Dermis microvascular lymphatic vessel endothelial cell (primary cell): Measurements from ENCODE around the gene ICAM1. TPM values are rescaled to one million over a fixed set of nuclear protein-coding genes. Genes with fewer than 3 reads are reported as not detected.
"Not testable (repeated sequence)": the region's sequence is repeated elsewhere in the genome, so short reads cannot be mapped to it uniquely, and the experiment has no call there.

Experiments used
- DNase-seq, 2 donors: peaks; one replicate each; pipeline versions ENCODE4 v3.0.0 to v3.0.0-alpha.2; 2010; ENCODE audit warnings: low read depth in 2 of 2
- total RNA-seq: library from RNA; depleted of rRNA; stranded (reverse); fragments of >200 nt; gene quantifications from 2 replicates; pipeline ENCODE4 v1.2.1, GENCODE V29; 2014

The ICAM1 gene
- total RNA-seq, 1 donor from 2014 or later: 5.8 TPM

DNA sequence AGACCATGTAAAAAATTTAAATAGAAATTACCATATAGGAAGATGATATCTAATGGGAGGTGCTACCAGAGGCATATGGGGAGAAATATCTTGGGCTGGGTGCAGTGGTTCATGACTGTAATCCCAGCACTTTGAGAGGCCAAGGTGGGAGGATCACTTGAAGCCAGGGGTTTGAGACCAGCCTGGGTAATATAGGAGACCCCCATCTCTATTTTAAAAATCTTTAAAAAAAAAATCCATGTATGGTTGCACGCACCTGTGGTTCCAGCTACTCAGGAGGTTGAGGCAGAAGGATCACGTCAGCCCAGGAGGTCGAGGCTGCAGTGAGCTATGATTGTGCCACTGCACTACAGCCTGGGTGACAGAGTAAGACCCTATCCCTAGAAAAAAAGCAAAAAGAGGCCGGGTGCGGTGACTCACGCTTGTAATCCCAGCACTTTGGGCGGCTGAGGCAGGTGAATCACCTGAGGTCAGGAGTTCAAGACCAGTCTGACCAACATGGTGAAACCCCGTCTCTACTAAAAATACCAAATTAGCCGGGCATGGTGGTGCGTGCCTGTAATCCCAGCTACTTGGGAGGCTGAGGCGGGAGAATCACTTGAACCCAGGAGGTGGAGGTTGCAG lies 29.0 kb upstream of the ICAM1 start:
- DNase-seq: not testable (repeated sequence)

- DNase-seq: no peak
These were observed 27.3 kb upstream of the ICAM1 start for GRCh38 chr19:10243606-10244005.

DNA sequence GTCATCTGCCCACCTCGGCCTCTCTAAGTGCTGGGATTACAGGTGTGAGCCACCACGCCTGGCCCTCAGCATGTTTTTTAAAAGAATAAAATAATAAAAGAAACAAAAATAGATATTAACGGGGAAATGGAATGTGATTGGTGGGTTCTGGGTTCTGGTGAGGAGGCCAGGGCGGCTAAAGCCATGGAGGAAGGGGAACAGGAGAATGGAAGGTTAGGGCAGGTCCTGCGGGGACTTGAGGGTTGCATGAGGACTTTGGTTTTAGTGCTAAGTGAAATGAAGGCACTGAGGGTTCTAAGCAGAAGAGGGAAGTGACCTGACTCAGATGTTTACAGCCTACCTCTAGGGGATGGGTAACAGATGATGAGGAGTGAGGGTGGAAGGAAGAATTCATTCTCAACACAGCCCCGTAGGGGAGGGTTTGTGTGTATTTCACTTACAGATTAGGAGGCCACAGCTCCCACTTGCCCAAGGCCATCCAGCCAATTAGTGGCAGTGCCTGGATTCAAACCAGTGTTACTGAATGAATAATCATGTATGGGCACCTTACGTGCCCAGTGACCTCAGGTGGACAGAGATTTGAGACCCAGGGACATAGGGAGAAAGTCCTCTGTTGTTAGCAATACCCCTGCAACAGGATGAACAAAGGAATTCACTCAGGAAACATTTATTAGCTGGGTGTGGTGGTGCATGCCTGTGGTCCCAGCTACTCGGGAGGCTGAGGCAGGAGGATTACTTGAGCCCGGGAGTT lies 25.6 kb upstream of the ICAM1 start:
- no peak for DNase-seq

DNA sequence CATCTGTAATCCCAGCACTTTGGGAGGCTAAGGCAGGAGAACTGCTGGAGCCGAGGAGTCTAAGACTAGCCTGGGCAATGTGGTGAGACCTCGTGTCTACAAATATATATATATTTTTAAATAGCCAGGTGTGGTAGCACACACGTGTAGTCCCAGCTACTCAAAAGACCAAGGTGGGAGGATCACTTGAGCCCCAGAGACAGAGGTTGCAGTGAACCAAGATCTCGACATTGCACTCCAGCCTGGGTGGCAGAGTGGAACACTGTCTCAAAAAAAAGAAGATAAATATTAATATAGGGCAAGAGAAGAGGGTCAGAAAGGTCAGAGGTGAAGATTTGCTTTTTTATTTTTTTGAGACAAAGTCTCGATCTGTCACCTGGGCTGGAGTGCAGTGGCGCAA lies 24.4 kb upstream of the ICAM1 start:
- DNase-seq: no peak

DNA sequence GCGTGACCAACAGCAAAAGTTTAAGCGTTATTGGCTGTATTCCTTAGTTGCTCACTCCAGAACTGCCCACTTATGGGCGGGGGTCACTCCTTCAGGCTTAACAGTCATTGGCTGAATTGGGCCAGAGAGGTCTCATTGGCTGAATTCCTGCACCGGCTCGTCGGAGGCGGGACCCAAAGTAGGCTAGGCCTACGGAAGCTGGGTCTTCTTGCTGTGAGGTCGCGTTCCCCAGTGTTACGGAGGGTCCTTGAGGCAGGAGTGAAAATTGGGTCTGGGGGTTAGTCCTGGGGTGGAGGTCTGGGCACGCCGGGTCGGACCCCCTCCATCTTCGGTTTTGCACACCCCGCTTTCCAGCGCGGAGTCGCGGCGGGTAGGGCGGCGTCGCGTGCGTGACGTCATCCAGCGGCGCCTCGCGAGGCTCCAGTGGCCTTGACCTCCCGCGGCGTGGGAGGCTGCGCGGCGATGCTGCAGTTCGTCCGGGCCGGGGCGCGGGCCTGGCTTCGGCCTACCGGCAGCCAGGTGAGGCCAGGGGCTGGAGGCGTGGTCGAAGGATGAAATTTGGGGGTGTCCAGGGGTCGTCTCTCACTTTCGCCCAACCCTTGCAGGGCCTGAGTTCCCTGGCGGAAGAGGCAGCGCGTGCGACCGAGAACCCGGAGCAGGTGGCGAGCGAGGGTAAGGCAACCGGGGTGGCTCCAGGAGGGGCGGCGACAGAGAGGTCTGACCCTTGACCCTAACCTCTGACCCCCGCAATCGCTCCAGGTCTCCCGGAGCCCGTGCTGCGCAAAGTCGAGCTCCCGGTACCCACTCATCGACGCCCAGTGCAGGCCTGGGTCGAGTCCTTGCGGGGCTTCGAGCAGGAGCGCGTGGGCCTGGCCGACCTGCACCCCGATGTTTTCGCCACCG lies 18.9 kb upstream of the ICAM1 start, which contains the start of gene MRPL4:
Gene MRPL4 (plus strand): TSS at position 423 of the 903 bp plus-strand sequence. CDS start 40 bp downstream, at position 463.
- DNase-seq: peak; percentile 97 to 99

- no peak for DNase-seq
These were observed 18.2 kb upstream of the ICAM1 start for GRCh38 chr19:10252707-10253106.

- no peak for DNase-seq
These were observed 16.7 kb upstream of the ICAM1 start for GRCh38 chr19:10254244-10254643.

- no peak for DNase-seq
These were observed 15.6 kb upstream of the ICAM1 start for GRCh38 chr19:10255358-10255757.

DNA sequence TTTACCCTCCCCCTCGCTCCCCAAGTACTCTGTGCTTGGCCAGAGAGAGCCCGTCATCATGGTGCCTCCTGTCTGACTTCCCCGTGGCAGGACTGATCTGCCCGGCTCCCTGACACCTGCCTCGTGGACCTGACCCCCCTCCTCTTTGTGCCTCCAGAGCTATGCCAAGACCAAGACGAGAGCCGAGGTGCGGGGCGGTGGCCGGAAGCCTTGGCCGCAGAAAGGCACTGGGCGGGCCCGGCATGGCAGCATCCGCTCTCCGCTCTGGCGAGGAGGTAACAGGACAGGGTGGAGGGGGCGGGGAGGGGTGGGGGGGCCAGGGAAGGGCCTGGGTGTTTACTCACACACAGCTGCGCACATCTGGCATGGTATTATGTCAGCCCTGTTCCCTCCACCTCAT lies 14.4 kb upstream of the ICAM1 start:
- no peak for DNase-seq

GRCh38 chr19:10256970-10257615 lies 13.8 kb upstream of the ICAM1 start:
- no peak for DNase-seq

DNA sequence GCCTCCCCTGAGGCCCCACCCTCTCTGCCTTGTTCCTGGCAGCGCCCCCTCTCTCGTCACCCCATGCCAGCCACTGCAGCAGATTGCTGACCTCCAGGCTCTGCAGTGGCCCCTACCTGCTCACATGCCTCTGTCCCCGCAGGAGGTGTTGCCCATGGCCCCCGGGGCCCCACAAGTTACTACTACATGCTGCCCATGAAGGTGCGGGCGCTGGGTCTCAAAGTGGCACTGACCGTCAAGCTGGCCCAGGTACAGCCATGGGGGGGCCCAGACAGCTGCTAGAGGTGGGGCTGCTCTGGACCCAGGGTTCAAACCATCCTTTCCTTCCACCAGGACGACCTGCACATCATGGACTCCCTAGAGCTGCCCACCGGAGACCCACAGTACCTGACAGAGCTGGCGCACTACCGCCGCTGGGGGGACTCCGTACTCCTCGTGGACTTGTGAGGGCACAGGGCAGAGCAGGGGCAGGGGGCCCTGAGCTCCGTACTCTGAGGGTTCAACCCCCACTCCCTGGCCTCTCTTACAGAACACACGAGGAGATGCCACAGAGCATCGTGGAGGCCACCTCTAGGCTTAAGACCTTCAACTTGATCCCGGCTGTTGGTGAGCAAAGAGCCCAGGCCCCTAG lies 12.7 kb upstream of the ICAM1 start:
- no peak for DNase-seq

GRCh38 chr19:10259162-10259905 lies 11.6 kb upstream of the ICAM1 start:
- DNase-seq: peak; percentile 82 to 87

- no peak for DNase-seq
These were observed 10.8 kb upstream of the ICAM1 start for GRCh38 chr19:10260141-10260584.

DNA sequence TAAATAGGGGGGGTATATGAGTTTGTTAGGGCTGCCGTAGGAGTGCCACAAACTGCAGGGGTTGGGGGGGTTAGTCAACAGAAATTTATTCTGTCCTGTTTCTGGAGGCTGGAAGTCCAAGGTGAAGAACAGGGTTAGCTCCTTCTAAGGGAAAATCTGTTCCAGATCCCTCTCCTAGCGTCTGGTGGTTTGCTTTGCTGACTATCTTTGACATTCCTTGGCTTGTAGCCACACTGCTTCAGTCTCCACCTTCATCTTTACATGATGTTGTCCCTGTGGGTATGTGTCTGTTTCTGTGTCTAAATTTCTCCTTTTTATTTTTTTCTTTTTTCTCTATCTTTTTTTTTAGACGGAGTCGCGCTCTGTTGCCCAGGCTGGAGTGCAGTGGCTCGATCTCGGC lies 8.1 kb upstream of the ICAM1 start:
- DNase-seq: no peak

- DNase-seq: no peak
These were observed 4.2 kb upstream of the ICAM1 start for GRCh38 chr19:10266706-10267105.

DNA sequence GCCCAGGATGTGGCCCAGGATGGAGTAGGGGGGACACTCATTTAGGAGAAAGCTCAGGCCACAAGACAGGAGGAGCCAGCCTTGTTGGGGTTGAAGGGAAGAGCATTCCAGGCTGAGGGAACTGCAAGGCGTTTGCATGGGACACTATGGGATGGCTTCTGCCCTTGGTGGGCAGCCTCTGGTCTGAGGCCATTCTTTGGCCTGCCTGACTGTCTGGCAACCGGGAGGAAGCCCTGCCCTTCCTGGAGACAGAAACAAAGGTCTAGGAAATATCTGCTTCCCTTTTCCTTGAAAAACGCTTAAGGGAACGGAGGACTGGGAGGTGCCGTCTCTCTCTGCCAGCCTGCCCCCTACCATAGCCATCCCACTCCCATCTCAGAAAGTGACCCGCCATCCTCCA lies 2.8 kb upstream of the ICAM1 start:
- DNase-seq: peak in 1 of 2 donors; percentile 37

GRCh38 chr19:10269333-10270179 lies 1.4 kb upstream of the ICAM1 start:
- DNase-seq: peak; percentile 51 to 92

DNA sequence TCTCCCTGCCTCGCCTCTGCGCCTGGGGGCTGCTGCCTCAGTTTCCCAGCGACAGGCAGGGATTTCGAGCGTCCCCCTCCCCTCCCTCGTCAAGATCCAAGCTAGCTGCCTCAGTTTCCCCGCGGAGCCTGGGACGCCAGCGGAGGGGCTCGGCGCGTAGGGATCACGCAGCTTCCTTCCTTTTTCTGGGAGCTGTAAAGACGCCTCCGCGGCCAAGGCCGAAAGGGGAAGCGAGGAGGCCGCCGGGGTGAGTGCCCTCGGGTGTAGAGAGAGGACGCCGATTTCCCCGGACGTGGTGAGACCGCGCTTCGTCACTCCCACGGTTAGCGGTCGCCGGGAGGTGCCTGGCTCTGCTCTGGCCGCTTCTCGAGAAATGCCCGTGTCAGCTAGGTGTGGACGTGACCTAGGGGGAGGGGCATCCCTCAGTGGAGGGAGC lies 722 bp upstream of the ICAM1 start:
- DNase-seq: peak in 1 of 2 donors; percentile 45

DNA sequence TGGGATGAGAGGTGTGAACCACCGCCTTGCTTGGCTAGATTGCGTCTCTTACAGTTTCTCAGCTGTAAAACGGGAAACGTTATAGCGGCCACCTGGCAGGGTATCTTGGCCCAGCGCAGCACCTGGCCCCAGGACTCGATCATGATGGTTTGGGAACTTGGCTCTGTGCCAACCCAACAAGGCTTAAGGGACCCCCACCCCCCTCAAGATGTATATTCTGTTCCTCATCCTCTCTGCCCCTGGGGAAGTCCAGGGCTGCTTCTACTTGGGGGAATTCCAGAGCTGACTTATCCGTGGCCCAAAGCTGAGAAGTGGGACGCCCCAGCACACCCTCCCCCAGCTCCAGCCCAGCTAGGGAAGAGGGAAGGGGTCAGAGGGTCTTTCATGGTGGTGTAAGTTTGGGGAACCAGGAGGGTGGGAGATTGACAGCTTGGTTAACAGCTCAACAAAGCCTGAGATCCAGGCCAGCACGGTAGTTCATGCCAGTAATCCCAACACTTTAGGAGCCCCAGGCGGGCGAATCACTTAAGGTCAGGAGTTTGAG lies 695 bp downstream of the ICAM1 start:
- DNase-seq: peak in 1 of 2 donors; percentile 49
